ENCODE results near the gene TARP.

Gene TARP

GRCh38 chr7:38283107-38283506 is 9.7 kb upstream of the TARP start:
- Mint-ChIP-seq H3K9me3 (ENCODE audit: unreplicated experiment) (no peaks in the 10 kb centered on the region), H3K36me3 (ENCODE audit: unreplicated experiment) (no peaks in the 10 kb centered on the region), H3K27me3 (ENCODE audit: unreplicated experiment) (no peaks in the 10 kb centered on the region), H3K27ac (ENCODE audit: unreplicated experiment) (no peak overlapping the region), H3K4me1 (ENCODE audit: low read depth, unreplicated experiment) (no peaks in the 10 kb centered on the region), H3K4me3 (ENCODE audit: unreplicated experiment) (no peak overlapping the region)
- DNase-seq, result no peak
- TF ChIP-seq CTCF (IDR thresholded peaks at IDR 0.05; ENCODE audit: partially characterized antibody, unreplicated experiment), result no peak

- DNase-seq, result no peak
- H3K4me3 Mint-ChIP-seq (ENCODE audit: unreplicated experiment), result no peak overlapping the region
- H3K27ac Mint-ChIP-seq (ENCODE audit: unreplicated experiment), result no peak overlapping the region
- no peaks in the 10 kb centered on the region for H3K4me1 Mint-ChIP-seq (ENCODE audit: low read depth, unreplicated experiment)
- H3K9me3 Mint-ChIP-seq (ENCODE audit: unreplicated experiment), result no peaks in the 10 kb centered on the region
- no peaks in the 10 kb centered on the region for H3K36me3 Mint-ChIP-seq (ENCODE audit: unreplicated experiment)
- no peak for TF ChIP-seq CTCF (IDR thresholded peaks at IDR 0.05; ENCODE audit: partially characterized antibody, unreplicated experiment)
- no peaks in the 10 kb centered on the region for H3K27me3 Mint-ChIP-seq (ENCODE audit: unreplicated experiment)
Observed at GRCh38 chr7:38282081-38282480, 8.6 kb upstream of the TARP start.

GRCh38 chr7:38281266-38281665 is 7.8 kb upstream of the TARP start:
- DNase-seq, result no peak
- H3K4me1 Mint-ChIP-seq (ENCODE audit: low read depth, unreplicated experiment), result no peaks in the 10 kb centered on the region
- H3K36me3 Mint-ChIP-seq (ENCODE audit: unreplicated experiment), result no peaks in the 10 kb centered on the region
- no peak overlapping the region for H3K4me3 Mint-ChIP-seq (ENCODE audit: unreplicated experiment)
- no peak overlapping the region for H3K27ac Mint-ChIP-seq (ENCODE audit: unreplicated experiment)
- no peaks in the 10 kb centered on the region for H3K27me3 Mint-ChIP-seq (ENCODE audit: unreplicated experiment)
- no peaks in the 10 kb centered on the region for H3K9me3 Mint-ChIP-seq (ENCODE audit: unreplicated experiment)
- TF ChIP-seq CTCF (IDR thresholded peaks at IDR 0.05; ENCODE audit: partially characterized antibody, unreplicated experiment), result no peak

GRCh38 chr7:38280707-38281106 is 7.3 kb upstream of the TARP start:
- H3K27me3 Mint-ChIP-seq (ENCODE audit: unreplicated experiment), result no peaks in the 10 kb centered on the region

GRCh38 chr7:38280000-38280399 is 6.6 kb upstream of the TARP start:
- Mint-ChIP-seq H3K9me3 (ENCODE audit: unreplicated experiment) (no peaks in the 10 kb centered on the region), H3K4me1 (ENCODE audit: low read depth, unreplicated experiment) (no peaks in the 10 kb centered on the region), H3K36me3 (ENCODE audit: unreplicated experiment) (no peaks in the 10 kb centered on the region), H3K27ac (ENCODE audit: unreplicated experiment) (no peak overlapping the region), H3K4me3 (ENCODE audit: unreplicated experiment) (no peak overlapping the region), H3K27me3 (ENCODE audit: unreplicated experiment) (no peaks in the 10 kb centered on the region)
- DNase-seq, result no peak
- TF ChIP-seq CTCF (IDR thresholded peaks at IDR 0.05; ENCODE audit: partially characterized antibody, unreplicated experiment), result no peak

More at GRCh38 chr7:38280707-38281106, 7.3 kb upstream of the TARP start:
- Mint-ChIP-seq H3K36me3 (ENCODE audit: unreplicated experiment) (no peaks in the 10 kb centered on the region), H3K4me3 (ENCODE audit: unreplicated experiment) (no peak overlapping the region), H3K4me1 (ENCODE audit: low read depth, unreplicated experiment) (no peaks in the 10 kb centered on the region), H3K9me3 (ENCODE audit: unreplicated experiment) (no peaks in the 10 kb centered on the region), H3K27ac (ENCODE audit: unreplicated experiment) (no peak overlapping the region)
- TF ChIP-seq CTCF (IDR thresholded peaks at IDR 0.05; ENCODE audit: partially characterized antibody, unreplicated experiment), result no peak
- DNase-seq, result no peak
